Stomach smooth muscle (tissue), 2 donors: ENCODE data around the gene KIN.
"Not testable (repeated sequence)": the region's sequence is repeated elsewhere in the genome, so short reads cannot be mapped to it uniquely, and the experiment has no call there.

ENCODE experiments used
- H3K27ac ChIP-seq: one replicate; pipeline ENCODE4 v1.7.0; 2013; ENCODE audit warnings: mild to moderate bottlenecking, low read length, inconsistent platforms
- H3K27me3 ChIP-seq, 2 donors: one replicate each; pipeline ENCODE4 v1.7.0; 2013; ENCODE audit warnings: low read length in 2 of 2; ENCODE audit not compliant: insufficient read depth in 2 of 2, control insufficient read depth in 1 of 2
- H3K36me3 ChIP-seq, 2 donors: one replicate each; pipeline ENCODE4 v1.7.0; 2013; ENCODE audit warnings: low read length in 2 of 2; ENCODE audit not compliant: control insufficient read depth in 2 of 2, insufficient read depth in 2 of 2
- H3K4me1 ChIP-seq: one replicate; pipeline ENCODE4 v1.7.0; 2013; ENCODE audit warnings: low read length; ENCODE audit not compliant: control insufficient read depth, insufficient read depth
- H3K4me3 ChIP-seq, 2 donors: one replicate each; pipeline ENCODE4 v1.7.0; 2013; ENCODE audit warnings: low read length in 2 of 2
- H3K9ac ChIP-seq, 2 donors: one replicate each; pipeline ENCODE4 v1.7.0; 2013; ENCODE audit warnings: low read length in 2 of 2, mild to moderate bottlenecking in 1 of 2
- H3K9me3 ChIP-seq, 2 donors: one replicate each; pipeline ENCODE4 v1.7.0; 2013; ENCODE audit warnings: low read length in 2 of 2; ENCODE audit not compliant: control insufficient read depth in 2 of 2
- donor health status: healthy.
- donor health status: Pancreatic carcinoma.

KIN gene

DNA sequence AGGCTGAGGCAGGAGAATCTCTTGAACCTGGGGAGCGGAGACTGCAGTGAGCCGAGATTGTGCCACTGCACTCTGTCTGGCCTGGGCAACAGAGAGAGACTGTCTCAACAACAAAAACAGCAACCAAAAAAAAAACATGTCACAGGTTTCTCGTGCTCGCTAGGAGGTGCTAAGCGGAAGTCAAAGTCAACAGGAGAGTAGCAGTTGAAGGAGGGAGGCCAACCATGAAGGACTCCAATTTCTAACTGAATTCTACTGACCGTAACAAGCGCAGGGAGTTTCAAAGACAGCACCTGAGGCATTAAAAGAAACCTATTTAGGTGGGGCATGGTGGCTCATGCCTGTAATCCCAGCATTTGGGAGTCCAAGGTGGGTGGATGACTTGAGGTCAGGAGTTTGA, 19.4 kb downstream of the KIN start:
- H3K4me3 ChIP-seq = no peak overlapping the region
- no peaks in the 10 kb centered on the region for H3K9me3 ChIP-seq
- no peaks in the 10 kb centered on the region for H3K4me1 ChIP-seq
- peaks cover 26 to 30% of the 10 kb centered on the region in 2 donors for H3K36me3 ChIP-seq
- H3K27me3 ChIP-seq = no peaks in the 10 kb centered on the region
- H3K9ac ChIP-seq = no peak overlapping the region
- no peak overlapping the region for H3K27ac ChIP-seq

DNA sequence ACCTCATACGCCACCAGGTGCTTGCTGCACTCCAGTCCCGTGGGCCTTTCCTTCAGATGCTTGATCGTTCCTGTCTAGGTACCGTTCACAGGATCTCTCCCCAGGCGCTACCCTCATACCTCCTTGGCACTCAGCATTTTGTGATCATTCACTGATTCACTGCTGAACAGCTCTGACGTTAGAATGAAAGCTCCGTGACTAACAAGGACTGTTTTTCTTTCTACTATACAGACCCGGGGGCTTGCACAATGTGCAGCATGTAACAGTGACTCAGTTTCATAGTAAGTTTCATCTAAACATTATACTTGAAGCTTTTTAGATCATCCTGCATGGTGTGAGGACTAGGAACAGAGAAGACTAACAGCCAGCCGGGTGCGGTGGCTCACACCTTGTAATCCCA, 20.6 kb downstream of the KIN start:
- Histone ChIP-seq H3K27ac (no peak overlapping the region), H3K4me3 (no peak overlapping the region), H3K27me3 (no peaks in the 10 kb centered on the region), H3K36me3 (peaks cover 27 to 32% of the 10 kb centered on the region in 2 donors), H3K4me1 (no peaks in the 10 kb centered on the region), H3K9ac (no peak overlapping the region), H3K9me3 (no peaks in the 10 kb centered on the region)

DNA sequence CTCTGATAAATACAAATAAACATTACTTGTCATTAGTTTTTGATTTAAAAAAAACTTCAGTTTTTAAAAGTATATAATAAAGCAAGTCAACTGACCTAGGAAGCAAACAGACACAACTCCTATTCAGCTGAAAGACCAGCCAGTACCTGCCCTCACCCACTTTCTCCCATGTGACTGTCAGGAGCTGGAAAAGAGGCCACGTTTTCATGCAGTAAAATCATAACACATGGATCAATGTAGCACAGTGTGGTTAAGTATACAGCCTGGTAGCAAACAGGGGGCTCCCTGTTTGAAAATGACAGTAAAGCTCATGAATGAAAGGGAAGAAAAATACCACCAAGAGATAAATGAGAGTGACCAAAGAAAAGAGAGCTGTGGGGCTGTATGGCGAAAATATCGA, 21.6 kb downstream of the KIN start:
- Histone ChIP-seq H3K4me3 (no peak overlapping the region), H3K27me3 (no peaks in the 10 kb centered on the region), H3K36me3 (peaks cover 31 to 34% of the 10 kb centered on the region in 2 donors), H3K9ac (no peak overlapping the region), H3K27ac (no peak overlapping the region), H3K9me3 (no peaks in the 10 kb centered on the region), H3K4me1 (no peaks in the 10 kb centered on the region)

DNA sequence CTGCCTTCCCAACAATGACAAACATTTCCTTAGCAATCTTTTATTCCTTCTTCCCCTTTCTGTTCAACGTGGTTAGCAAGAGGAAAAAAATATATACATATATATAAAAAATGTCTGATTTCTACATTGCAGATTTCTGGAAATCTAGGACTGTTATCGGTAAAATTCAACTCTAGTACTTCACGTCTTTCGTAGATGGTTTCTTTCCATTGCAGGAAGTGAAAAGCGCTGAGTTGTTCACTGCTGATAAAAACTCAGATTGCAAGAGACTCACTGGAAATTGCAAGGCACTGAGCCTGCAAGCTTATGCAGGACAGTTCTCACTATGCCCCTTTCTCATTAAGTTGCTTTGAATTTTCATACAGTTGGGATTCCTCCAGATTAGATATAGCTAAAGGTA, 23.9 kb downstream of the KIN start:
- Histone ChIP-seq H3K9me3 (no peaks in the 10 kb centered on the region), H3K9ac (no peak overlapping the region), H3K27me3 (no peaks in the 10 kb centered on the region), H3K36me3 (peaks cover 27 to 36% of the 10 kb centered on the region in 2 donors), H3K4me1 (no peaks in the 10 kb centered on the region), H3K27ac (no peak overlapping the region), H3K4me3 (no peak overlapping the region)

DNA sequence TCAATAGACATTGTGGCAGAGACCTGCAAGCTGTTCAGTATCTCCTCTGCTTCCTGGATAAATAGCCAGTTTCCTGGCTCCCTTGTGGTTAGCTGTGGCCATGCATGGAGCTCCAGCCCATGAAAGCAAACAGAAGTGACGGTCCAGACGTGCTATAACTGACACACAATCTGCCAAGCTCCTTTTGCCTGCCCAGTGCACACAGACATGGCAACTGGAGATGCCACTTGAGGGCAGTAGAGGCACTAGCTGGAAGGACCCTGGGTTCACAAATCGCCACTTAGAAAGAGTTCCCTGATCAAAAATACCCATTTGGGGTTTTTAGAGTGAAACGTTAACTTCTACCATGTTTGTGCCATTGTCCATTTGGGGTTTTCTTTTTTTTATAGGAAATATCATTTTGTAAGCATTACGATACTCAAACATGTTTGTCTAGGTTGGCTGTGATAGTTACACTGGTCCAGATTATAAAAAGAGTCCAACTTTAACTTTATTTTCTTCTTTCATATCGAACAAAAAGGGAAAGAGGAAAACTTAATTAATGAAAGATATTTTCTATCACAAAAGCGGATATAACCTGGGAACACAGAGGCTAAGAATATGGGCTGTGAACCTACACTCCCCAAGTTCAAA, 31.3 kb downstream of the KIN start:
- H3K27ac ChIP-seq = no peak overlapping the region
- H3K4me1 ChIP-seq = no peaks in the 10 kb centered on the region
- no peak overlapping the region for H3K9ac ChIP-seq
- no peaks in the 10 kb centered on the region for H3K27me3 ChIP-seq
- H3K36me3 ChIP-seq = peaks cover 27 to 34% of the 10 kb centered on the region in 2 donors
- no peaks in the 10 kb centered on the region for H3K9me3 ChIP-seq
- H3K4me3 ChIP-seq = no peak overlapping the region

DNA sequence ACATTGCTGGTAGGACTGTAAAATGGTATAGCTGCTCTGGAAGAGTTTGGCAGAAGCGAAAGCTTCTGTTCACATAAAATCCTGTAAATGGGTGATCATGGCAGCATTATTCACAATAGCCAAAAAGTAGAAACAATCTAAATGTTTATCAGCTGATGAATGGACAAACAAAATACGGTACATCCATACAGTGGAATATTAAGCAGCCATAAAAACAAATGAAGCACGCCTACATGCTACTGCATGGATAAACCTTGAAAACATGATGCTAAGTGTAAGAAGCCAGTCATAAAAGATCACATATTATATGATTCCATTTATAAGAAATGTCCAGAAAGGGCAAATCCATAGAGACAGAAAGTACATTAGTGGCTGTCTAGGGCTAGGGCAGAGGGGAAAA, 32.7 kb downstream of the KIN start:
- Histone ChIP-seq H3K9me3 (no peaks in the 10 kb centered on the region), H3K9ac (no peak overlapping the region), H3K27me3 (no peaks in the 10 kb centered on the region), H3K4me1 (no peaks in the 10 kb centered on the region), H3K27ac (no peak overlapping the region), H3K36me3 (peaks cover 27 to 32% of the 10 kb centered on the region in 2 donors), H3K4me3 (no peak overlapping the region)

DNA sequence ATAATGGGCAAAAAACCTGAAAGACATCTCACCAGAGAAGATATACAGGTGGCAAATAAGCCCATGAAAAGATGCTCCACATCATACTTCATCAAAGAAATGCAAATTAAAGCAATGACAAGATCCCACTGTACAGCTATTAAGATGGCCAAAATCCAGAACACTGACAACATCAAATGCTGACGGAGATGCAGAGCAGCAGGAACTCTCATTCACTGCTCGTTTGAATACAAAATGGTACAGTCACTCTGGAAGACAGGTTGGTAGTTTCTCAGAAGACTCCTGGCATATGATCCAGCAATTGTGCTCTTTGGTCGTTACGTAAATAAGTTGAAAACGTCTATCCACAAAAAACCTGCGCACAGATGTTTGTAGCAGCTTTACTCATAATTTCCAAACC, 35.5 kb downstream of the KIN start:
- H3K9me3 ChIP-seq = no peaks in the 10 kb centered on the region
- no peaks in the 10 kb centered on the region for H3K4me1 ChIP-seq
- no peak overlapping the region for H3K9ac ChIP-seq
- H3K27ac ChIP-seq = no peak overlapping the region
- no peaks in the 10 kb centered on the region for H3K27me3 ChIP-seq
- H3K36me3 ChIP-seq = peaks cover 17 to 33% of the 10 kb centered on the region in 2 donors
- H3K4me3 ChIP-seq = no peak overlapping the region

DNA sequence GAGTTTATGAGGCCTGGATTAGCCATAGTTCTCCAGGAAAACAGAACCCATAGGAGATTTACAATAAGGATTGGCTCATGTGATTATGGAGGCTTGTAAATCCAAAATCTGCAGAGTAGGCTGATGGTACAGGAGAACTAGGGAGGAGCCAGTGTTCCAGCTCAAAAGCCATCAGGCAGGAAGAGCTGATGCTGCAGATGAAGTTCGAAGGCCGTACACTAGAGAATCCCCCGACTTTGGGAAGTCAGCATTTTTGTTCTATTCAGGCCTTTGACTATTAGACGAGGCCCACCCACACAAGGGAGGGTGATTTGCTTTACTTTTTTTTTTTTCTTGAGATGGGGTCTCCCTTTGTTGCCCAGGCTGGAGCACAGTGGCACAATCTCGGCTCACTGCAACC, 37.6 kb downstream of the KIN start:
- no peaks in the 10 kb centered on the region for H3K4me1 ChIP-seq
- H3K27me3 ChIP-seq = no peaks in the 10 kb centered on the region
- no peak overlapping the region for H3K4me3 ChIP-seq
- H3K9ac ChIP-seq = no peak overlapping the region
- H3K27ac ChIP-seq = no peak overlapping the region
- H3K36me3 ChIP-seq = peaks cover 16 to 25% of the 10 kb centered on the region in 2 donors
- no peaks in the 10 kb centered on the region for H3K9me3 ChIP-seq

DNA sequence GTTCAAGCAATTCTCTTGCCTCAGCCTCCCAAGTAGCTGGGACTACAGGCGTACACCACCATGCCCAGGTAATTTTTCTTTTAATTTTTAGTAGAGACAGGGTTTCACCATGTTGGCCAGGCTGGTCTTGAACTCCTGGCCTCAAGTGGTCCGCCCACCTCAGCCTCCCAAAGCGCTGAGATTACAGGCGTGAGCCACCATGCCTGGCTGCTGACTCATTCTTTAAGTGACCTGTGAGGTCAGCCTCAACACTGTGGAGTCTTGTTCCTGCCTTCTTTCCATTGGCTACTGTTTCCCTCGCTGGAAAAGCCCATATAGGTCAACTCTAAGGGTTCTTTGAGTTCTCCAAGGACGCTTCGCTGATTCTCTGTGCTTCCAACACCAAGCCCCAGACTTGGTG, 39.2 kb downstream of the KIN start:
- H3K4me1 ChIP-seq, H3K9me3 ChIP-seq, H3K27ac ChIP-seq, H3K27me3 ChIP-seq, H3K9ac ChIP-seq, H3K4me3 ChIP-seq: not testable (repeated sequence)
- peaks cover 9 to 15% of the 10 kb centered on the region in 2 donors for H3K36me3 ChIP-seq

DNA sequence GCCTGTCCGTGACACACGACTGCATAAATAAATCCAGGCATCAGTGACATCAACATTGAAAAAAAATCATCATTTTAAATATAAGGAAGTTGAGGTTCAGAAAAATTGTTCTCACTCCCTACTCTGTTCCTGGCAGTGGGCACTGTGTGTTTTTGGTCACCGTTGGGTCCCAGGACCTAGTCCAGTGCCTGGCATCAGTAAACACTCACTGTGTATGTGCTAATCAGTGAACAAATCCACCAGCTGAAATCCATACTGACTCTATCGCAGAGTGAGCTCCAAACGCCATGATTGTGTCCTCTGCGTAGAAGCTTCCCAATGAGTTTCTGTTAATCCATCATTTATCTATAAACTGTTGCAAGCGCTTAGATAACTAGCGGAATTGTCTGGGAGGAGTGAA, 43.5 kb downstream of the KIN start:
- no peaks in the 10 kb centered on the region for H3K9me3 ChIP-seq
- H3K4me3 ChIP-seq = no peak overlapping the region
- H3K36me3 ChIP-seq = peaks cover 0 to 2% of the 10 kb centered on the region in 2 donors
- H3K27me3 ChIP-seq = no peaks in the 10 kb centered on the region
- no peak overlapping the region for H3K9ac ChIP-seq
- no peaks in the 10 kb centered on the region for H3K4me1 ChIP-seq
- H3K27ac ChIP-seq = no peak overlapping the region

DNA sequence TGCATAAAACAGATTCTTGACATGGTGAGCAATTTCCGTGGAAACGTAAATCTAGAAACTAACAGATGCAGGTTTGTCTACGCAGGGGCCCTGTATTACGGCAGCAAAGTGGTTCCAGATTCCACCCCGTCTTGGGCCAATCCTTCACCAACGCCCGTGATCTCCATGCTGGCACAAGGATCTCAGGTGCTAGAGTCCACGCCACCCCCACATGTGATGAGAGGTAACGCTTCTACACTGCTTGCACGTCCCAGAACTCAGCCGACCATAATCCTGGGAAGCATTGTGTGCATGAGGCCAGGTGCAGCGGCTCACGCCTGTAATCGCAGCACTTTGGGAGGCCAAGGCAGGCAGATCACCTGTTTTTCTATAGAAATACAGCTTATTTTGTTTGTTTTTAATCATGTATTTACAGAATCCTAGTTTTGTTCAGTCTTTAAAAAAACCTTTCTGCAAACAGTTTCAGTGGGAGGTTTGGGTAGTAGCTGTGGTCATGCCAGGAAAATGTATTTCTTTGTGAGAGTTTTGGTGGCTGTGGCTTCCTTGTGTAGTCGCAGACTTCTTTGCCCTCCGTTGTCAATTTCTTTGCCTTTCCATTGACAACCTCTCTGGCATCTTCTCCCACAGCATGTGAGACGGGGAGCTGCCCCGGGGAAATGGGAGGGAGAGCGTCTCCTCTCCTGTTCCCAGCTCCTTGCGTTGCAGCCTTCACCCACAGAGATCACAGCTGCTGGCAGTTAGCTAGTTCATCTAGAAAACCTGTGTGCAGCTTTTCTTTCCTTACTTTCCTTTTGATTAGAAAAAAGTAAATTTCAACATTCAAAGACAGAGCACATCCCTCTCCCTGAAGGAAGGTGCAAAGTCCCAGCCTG, 49.0 kb downstream of the KIN start:
- Histone ChIP-seq H3K4me3 (no peak overlapping the region), H3K27me3 (no peaks in the 10 kb centered on the region), H3K36me3 (no peaks in the 10 kb centered on the region), H3K9me3 (no peaks in the 10 kb centered on the region), H3K9ac (no peak overlapping the region), H3K27ac (no peak overlapping the region), H3K4me1 (no peaks in the 10 kb centered on the region)
